ENCODE measurements around the gene NFKBIZ. TPM values are rescaled to one million over a fixed set of nuclear protein-coding genes. Genes with fewer than 3 reads are reported as not detected.

The NFKBIZ gene
- total RNA-seq, 2 experiments from 2014 or later: 51.3 to 65.1 TPM

- Mint-ChIP-seq H3K4me1 (peaks cover 35% of the 10 kb centered on the region), H3K27me3 (no peaks in the 10 kb centered on the region)
These were observed 34.5 kb upstream of the NFKBIZ start for GRCh38 chr3:101814835-101815234.

GRCh38 chr3:101816215-101817149 is 32.8 kb upstream of the NFKBIZ start:
- DNase-seq: no peak
- Mint-ChIP-seq H3K4me3 (no peak overlapping the region), H3K27me3 (no peaks in the 10 kb centered on the region), H3K9me3 (ENCODE audit: low read depth) (no peaks in the 10 kb centered on the region), H3K4me1 (peaks cover 18% of the 10 kb centered on the region), H3K36me3 (peaks cover 23% of the 10 kb centered on the region), H3K27ac (no peak overlapping the region)
- ATAC-seq: no peak
- CTCF ChIA-PET: interaction anchor here (1.0 to 2.6 kb wide), 5 partner anchors 11 to 413 kb away, joined by 3 to 12 read pairs (median 5); partner anchors contain the start of gene NFKBIZ

More at GRCh38 chr3:101814835-101815234, 34.5 kb upstream of the NFKBIZ start:
- DNase-seq (no peak), ATAC-seq (no peak)
- H3K36me3 Mint-ChIP-seq: peaks cover 12% of the 10 kb centered on the region
- CTCF ChIA-PET: interaction anchor here (1.0 to 9.9 kb wide), 10 partner anchors 10 to 722 kb away, joined by 3 to 128 read pairs (median 4); no protein-coding TSS in a partner anchor
- no peak overlapping the region for H3K27ac Mint-ChIP-seq
- H3K9me3 Mint-ChIP-seq (ENCODE audit: low read depth): no peaks in the 10 kb centered on the region
- no peak overlapping the region for H3K4me3 Mint-ChIP-seq

DNA sequence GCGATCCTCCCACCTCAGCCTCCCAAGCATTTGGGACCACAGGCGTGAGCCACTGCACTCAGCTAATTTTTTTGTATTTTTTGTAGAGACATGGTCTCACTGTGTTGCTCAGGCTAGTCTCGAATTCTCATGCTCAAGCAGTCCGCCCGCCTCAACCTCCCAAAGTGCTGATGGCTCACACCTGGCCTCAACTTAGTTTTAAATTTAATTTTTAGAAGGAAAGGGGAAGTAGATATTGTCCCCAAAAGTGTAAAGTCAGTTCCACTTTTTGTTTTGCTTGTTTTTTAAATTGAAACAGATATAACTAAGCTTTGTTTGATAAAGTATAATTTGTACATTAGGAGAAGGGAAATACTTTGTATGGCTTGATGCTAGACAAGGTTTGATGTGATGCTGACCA is 31.3 kb upstream of the NFKBIZ start:
- Mint-ChIP-seq H3K27me3 (no peaks in the 10 kb centered on the region), H3K27ac (no peak overlapping the region), H3K36me3 (peaks cover 33% of the 10 kb centered on the region), H3K4me3 (no peak overlapping the region), H3K4me1 (peaks cover 12% of the 10 kb centered on the region), H3K9me3 (ENCODE audit: low read depth) (no peaks in the 10 kb centered on the region)
- DNase-seq (no peak), ATAC-seq (no peak)
- CTCF ChIA-PET: interaction anchor here (0.7 to 2.6 kb wide), 7 partner anchors 9 to 719 kb away, joined by 3 to 12 read pairs (median 5); no protein-coding TSS in a partner anchor

DNA sequence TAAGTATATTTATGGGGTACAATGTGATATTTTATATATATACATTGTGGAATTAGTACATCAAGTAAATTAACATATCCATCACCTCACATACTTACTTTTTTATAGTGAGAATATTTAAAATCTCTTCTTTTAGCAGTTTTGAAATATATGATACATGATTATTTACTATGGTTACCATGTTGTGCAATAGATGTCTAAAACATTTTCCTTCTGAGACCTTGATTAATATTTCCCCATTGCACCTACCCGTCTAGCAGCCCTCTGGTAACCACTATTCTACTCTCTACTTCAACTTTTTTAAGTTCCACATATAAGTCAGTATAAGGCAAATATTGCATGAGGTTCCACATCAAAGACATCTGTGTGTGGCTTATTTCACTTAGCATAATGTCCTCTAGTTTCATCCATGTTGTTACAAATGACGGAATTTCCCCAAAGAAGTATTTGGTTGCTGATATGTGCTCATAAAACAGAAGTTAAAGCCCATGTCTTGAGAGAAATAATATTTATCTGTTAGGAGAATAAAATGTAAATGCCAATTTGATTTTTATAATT is 29.6 kb upstream of the NFKBIZ start:
- Mint-ChIP-seq H3K9me3 (ENCODE audit: low read depth) (no peaks in the 10 kb centered on the region), H3K4me1 (peaks cover 5% of the 10 kb centered on the region), H3K27me3 (no peaks in the 10 kb centered on the region), H3K27ac (no peak overlapping the region), H3K36me3 (peaks cover 36% of the 10 kb centered on the region), H3K4me3 (no peak overlapping the region)
- DNase-seq (no peak), ATAC-seq (no peak)
- CTCF ChIA-PET: interaction anchor here (1.1 kb wide), 1 partner anchor 406 kb away, joined by 3 read pairs; no protein-coding TSS in a partner anchor

- no peak for ATAC-seq
- H3K27ac Mint-ChIP-seq: no peak overlapping the region
- peaks cover 14% of the 10 kb centered on the region for H3K4me1 Mint-ChIP-seq
- H3K36me3 Mint-ChIP-seq: peaks cover 38% of the 10 kb centered on the region
- H3K9me3 Mint-ChIP-seq (ENCODE audit: low read depth): no peaks in the 10 kb centered on the region
- H3K4me3 Mint-ChIP-seq: no peak overlapping the region
- H3K27me3 Mint-ChIP-seq: no peaks in the 10 kb centered on the region
- CTCF ChIA-PET: interaction anchor here (1.1 to 3.8 kb wide), 4 partner anchors 13 to 407 kb away, joined by 3 to 17 read pairs (median 4); no protein-coding TSS in a partner anchor
- DNase-seq: no peak
These were observed 27.8 kb upstream of the NFKBIZ start for GRCh38 chr3:101821503-101821902.

DNA sequence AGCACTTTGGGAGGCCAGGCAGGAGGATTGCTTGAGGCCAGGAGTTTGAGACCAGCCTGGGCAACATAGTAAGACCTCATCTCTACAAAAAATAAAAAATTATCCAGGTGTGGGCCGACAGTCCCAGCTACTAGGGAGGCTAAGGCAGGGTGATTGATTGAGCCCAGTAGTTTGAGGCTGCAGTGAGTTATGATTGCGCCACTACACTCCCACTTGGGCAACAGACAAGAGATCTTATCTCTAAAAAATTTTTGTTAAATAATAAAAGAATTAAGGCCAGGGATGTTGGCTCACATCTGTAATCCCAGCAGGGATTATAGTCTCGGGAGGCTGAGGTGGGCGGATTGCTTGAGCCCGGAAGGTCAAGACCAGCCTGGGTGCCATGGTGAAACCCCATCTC is 25.8 kb upstream of the NFKBIZ start:
- H3K4me1 Mint-ChIP-seq: peaks cover 24% of the 10 kb centered on the region
- peaks cover 30% of the 10 kb centered on the region for H3K36me3 Mint-ChIP-seq
- CTCF ChIA-PET: interaction anchor here (1.2 to 3.8 kb wide), 4 partner anchors 11 to 405 kb away, joined by 4 to 17 read pairs (median 7); no protein-coding TSS in a partner anchor
- no peak for DNase-seq
- no peaks in the 10 kb centered on the region for H3K27me3 Mint-ChIP-seq
- ATAC-seq: no peak
- no peaks in the 10 kb centered on the region for H3K9me3 Mint-ChIP-seq (ENCODE audit: low read depth)
- H3K27ac Mint-ChIP-seq: no peak overlapping the region
- H3K4me3 Mint-ChIP-seq: no peak overlapping the region

- DNase-seq (no peak), ATAC-seq (no peak)
- Mint-ChIP-seq H3K4me3 (no peak overlapping the region), H3K27me3 (no peaks in the 10 kb centered on the region), H3K9me3 (ENCODE audit: low read depth) (no peaks in the 10 kb centered on the region), H3K36me3 (peaks cover 32% of the 10 kb centered on the region), H3K4me1 (peaks cover 34% of the 10 kb centered on the region), H3K27ac (no peak overlapping the region)
- CTCF ChIA-PET: interaction anchor here (1.0 to 3.8 kb wide), 7 partner anchors 11 to 404 kb away, joined by 3 to 17 read pairs (median 5); no protein-coding TSS in a partner anchor
These were observed 24.6 kb upstream of the NFKBIZ start for GRCh38 chr3:101824702-101825101.

DNA sequence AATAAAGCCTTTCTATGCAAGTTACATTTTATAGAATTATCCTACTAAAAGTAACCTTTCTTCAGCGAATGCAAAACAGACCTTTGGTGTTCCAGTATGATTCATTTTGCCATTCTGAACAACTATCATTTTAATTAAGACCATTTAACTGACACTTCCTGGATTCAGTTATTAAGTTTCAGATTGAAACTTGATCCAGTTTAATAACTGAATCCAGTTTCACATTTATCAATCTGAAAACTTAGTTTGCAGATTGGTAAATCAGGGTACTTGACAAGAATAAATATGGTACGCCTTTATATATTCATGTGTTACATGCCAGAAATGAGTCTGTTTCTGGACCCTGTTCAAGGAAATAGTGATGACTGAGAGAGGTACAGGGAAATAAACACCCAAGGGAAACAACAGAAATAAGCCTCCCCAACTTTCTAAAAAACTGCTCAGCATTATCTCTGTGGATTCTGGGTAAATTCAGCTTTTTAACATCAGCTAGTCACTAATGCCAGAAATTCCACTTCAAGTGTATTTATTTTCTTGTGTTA is 23.3 kb upstream of the NFKBIZ start:
- no peaks in the 10 kb centered on the region for H3K9me3 Mint-ChIP-seq (ENCODE audit: low read depth)
- H3K4me1 Mint-ChIP-seq: peaks cover 44% of the 10 kb centered on the region
- peak overlapping the region; percentile 86 for H3K27ac Mint-ChIP-seq
- DNase-seq (no peak), ATAC-seq (no peak)
- CTCF ChIA-PET: interaction anchor here (1.0 to 2.6 kb wide), 5 partner anchors 14 to 403 kb away, joined by 3 to 11 read pairs (median 6); no protein-coding TSS in a partner anchor
- H3K36me3 Mint-ChIP-seq: peaks cover 24% of the 10 kb centered on the region
- H3K4me3 Mint-ChIP-seq: no peak overlapping the region
- no peaks in the 10 kb centered on the region for H3K27me3 Mint-ChIP-seq

DNA sequence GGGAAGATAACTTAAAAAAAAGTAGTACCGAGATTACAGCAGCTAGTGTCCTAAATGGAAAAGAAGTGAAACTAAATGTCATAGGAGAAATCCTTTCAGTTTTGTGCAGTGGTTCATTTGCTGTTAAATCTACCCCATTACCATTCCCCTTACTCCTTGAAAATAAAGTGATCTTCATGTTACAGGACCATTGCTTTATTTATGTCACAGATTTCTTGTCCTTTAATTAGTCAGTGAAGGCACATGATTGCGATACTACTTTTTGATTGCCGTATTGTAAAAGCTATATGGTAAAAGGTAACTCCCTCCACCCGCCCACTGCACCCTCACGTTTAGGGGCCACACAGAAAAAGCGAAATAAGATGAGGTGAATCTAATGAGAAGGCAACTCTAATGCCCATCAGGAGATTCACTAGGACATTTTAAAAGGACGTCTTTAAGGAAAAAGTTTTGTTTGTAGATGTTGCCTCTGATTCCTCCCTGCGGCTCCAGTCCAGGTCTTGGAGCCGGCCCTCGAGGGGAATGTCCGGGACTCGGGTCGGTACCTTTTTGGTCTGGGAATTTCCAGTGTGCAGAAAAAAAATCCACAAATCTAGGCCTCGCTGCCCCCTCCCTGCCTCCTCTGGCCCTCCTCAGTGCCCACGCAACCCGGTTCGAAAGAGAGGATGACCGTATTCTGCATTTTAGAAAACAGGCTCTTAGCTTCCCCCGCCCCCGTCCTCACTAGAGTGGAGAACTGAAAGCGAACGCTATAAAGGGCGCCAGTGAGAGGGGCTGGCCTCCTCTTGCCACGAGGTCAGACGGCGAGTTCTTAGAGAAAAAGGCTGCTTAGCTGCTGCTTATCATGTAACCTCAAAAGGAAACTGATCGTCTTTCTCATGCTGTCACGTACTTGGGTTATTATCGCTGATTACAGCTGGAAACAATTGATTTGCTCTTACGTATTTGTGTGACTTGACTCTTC is 21.8 kb upstream of the NFKBIZ start:
- Mint-ChIP-seq H3K4me1 (peaks cover 56% of the 10 kb centered on the region), H3K4me3 (peak overlapping the region; percentile 96), H3K27me3 (no peaks in the 10 kb centered on the region), H3K36me3 (peaks cover 18% of the 10 kb centered on the region), H3K27ac (peak overlapping the region; percentile 98), H3K9me3 (ENCODE audit: low read depth) (no peaks in the 10 kb centered on the region)
- ATAC-seq: peak; percentile 89
- CTCF ChIA-PET: interaction anchor here (1.1 to 2.9 kb wide), 12 partner anchors 10 to 401 kb away, joined by 3 to 11 read pairs (median 6); partner anchors contain the start of genes CEP97 and NFKBIZ
- DNase-seq: peak; percentile 91

DNA sequence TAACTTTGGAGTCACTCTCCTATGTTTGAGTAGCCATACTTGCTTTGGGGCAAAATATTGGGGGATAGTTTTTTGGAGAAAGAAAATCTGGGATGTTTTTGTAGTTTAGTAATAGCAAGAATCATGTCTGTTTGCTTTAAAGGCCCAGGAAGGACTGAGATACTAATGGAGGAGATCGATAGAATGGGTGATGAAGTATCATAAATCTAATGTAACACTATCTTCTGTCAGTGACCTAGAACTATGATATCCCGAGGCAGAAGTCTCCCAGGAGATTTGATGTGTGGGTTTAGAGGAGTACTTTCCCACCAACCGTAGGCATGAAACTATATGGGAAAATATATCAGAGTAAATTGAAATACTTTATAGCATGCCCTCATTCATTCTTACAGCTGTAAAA is 21.0 kb upstream of the NFKBIZ start:
- peaks cover 64% of the 10 kb centered on the region for H3K4me1 Mint-ChIP-seq
- H3K27me3 Mint-ChIP-seq: no peaks in the 10 kb centered on the region

DNA sequence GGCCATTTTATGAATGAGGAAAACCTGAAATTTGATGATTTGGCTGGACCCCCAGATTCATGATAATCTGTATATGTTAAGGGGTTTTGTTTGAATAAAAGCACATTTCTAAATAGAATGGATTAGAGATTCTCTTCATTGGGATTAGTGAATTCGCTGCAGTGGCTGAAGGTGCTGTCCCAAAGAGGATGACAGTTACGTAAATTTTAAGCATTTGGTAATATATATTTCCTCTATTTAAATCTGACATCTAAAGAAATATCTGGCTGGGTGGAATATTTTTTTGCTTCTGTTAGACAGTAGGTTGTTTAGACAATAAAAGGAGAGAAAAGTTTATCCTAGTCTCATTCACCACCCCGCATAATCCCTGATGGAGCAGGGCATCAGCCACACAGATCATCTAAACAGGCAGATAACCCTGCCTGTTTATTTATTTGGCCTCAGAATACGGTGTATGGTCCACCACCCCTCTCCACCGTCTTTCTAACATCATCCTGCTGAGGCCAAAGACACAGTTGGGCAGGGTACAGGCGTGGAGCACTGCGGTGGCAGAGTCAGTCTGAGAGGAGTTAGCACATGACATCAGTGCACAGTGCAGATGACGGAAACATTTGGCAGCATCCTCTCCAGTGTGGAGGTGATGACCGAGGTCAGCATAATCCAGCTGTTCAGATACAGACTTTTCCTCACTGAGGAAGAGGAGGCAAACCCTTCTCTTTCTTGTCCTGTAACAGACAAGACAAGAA is 20.4 kb upstream of the NFKBIZ start:
- Mint-ChIP-seq H3K9me3 (ENCODE audit: low read depth) (no peaks in the 10 kb centered on the region), H3K4me1 (peaks cover 69% of the 10 kb centered on the region), H3K27me3 (no peaks in the 10 kb centered on the region), H3K27ac (peak overlapping the region; percentile 98), H3K36me3 (peaks cover 30% of the 10 kb centered on the region), H3K4me3 (peak overlapping the region; percentile 96)
- CTCF ChIA-PET: interaction anchor here (0.8 to 2.9 kb wide), 7 partner anchors 10 to 400 kb away, joined by 3 to 11 read pairs (median 5); partner anchors contain the start of gene NFKBIZ
- DNase-seq: peak; percentile 84
- peak; percentile 84 for ATAC-seq

More for the DNA sequence above, 21.0 kb upstream of the NFKBIZ start:
- Mint-ChIP-seq H3K27ac (peak overlapping the region; percentile 98), H3K36me3 (peaks cover 26% of the 10 kb centered on the region), H3K4me3 (peak overlapping the region; percentile 96), H3K9me3 (ENCODE audit: low read depth) (no peaks in the 10 kb centered on the region)
- DNase-seq: no peak
- ATAC-seq: no peak
- CTCF ChIA-PET: interaction anchor here (1.1 to 2.9 kb wide), 7 partner anchors 14 to 397 kb away, joined by 3 to 11 read pairs (median 8); partner anchors contain the start of genes CEP97 and NFKBIZ
